Progenitor cell of endocrine pancreas (in vitro differentiated cells): ENCODE measurements around the gene PTPRM. TPM values are rescaled to one million over a fixed set of nuclear protein-coding genes. Genes with fewer than 3 reads are reported as not detected.

ENCODE experiments used
- DNase-seq: peaks from one replicate; pipeline ENCODE4 v3.0.0; 2021; ENCODE audit warnings: low spot score; ENCODE audit not compliant: unreplicated experiment
- H3K27ac Mint-ChIP-seq: 2 replicates; pipeline ENCODE4 v1.8.0; 2021; ENCODE audit warnings: mild to moderate bottlenecking, moderate library complexity, mixed read lengths
- H3K27me3 Mint-ChIP-seq: 2 replicates; pipeline ENCODE4 v1.8.0; 2021; ENCODE audit warnings: mixed read lengths
- H3K36me3 Mint-ChIP-seq: 2 replicates; pipeline ENCODE4 v1.8.0; 2022; ENCODE audit warnings: mixed read lengths; ENCODE audit not compliant: insufficient read depth
- H3K4me1 Mint-ChIP-seq: 2 replicates; pipeline ENCODE4 v1.8.0; 2021; ENCODE audit warnings: low read depth, mixed read lengths
- H3K4me3 Mint-ChIP-seq: 2 replicates; pipeline ENCODE4 v1.8.0; 2021; ENCODE audit warnings: low read depth, mild to moderate bottlenecking, moderate library complexity, mixed read lengths
- H3K9me3 Mint-ChIP-seq: 2 replicates; pipeline ENCODE4 v1.8.0; 2021; ENCODE audit warnings: low read depth, mixed read lengths
- CTCF ChIP-seq: fragments of 200-600 bp; sonication (generic); IDR thresholded peaks from one replicate; pipeline ENCODE4 v1.5.0; 2021; ENCODE audit warnings: antibody characterized with exemption, mild to moderate bottlenecking; ENCODE audit not compliant: unreplicated experiment
- total RNA-seq: library from RNA; stranded (reverse); gene quantifications from 2 replicates; pipeline ENCODE4 v1.2.1, GENCODE V29; 2021

The PTPRM gene
- total RNA-seq, 1 donor from 2014 or later, result 23.2 TPM

- no peak for TF ChIP-seq CTCF
- Mint-ChIP-seq H3K27ac (no peak overlapping the region), H3K4me3 (no peak overlapping the region), H3K27me3 (no peaks in the 10 kb centered on the region), H3K4me1 (peaks cover 2% of the 10 kb centered on the region), H3K9me3 (peaks cover 25% of the 10 kb centered on the region), H3K36me3 (peaks cover 8% of the 10 kb centered on the region)
- no peak for DNase-seq
These were observed 668.8 kb downstream of the PTPRM start for GRCh38 chr18:8235894-8236293.

- TF ChIP-seq CTCF, result no peak
- Mint-ChIP-seq H3K9me3 (peaks cover 26% of the 10 kb centered on the region), H3K27me3 (no peaks in the 10 kb centered on the region), H3K4me3 (no peak overlapping the region), H3K27ac (no peak overlapping the region), H3K36me3 (peaks cover 8% of the 10 kb centered on the region), H3K4me1 (peaks cover 2% of the 10 kb centered on the region)
- no peak for DNase-seq
These were observed 671.4 kb downstream of the PTPRM start for GRCh38 chr18:8238507-8238906.

GRCh38 chr18:8241731-8242130, 674.6 kb downstream of the PTPRM start:
- H3K36me3 Mint-ChIP-seq, result no peaks in the 10 kb centered on the region
- peaks cover 2% of the 10 kb centered on the region for H3K4me1 Mint-ChIP-seq
- no peak overlapping the region for H3K4me3 Mint-ChIP-seq
- no peak for DNase-seq
- H3K9me3 Mint-ChIP-seq, result peaks cover 10% of the 10 kb centered on the region
- H3K27me3 Mint-ChIP-seq, result no peaks in the 10 kb centered on the region
- H3K27ac Mint-ChIP-seq, result no peak overlapping the region
- no peak for TF ChIP-seq CTCF

- H3K27ac Mint-ChIP-seq, result no peak overlapping the region
- H3K36me3 Mint-ChIP-seq, result no peaks in the 10 kb centered on the region
- peaks cover 2% of the 10 kb centered on the region for H3K4me1 Mint-ChIP-seq
- DNase-seq, result no peak
- no peaks in the 10 kb centered on the region for H3K27me3 Mint-ChIP-seq
- peaks cover 10% of the 10 kb centered on the region for H3K9me3 Mint-ChIP-seq
- H3K4me3 Mint-ChIP-seq, result no peak overlapping the region
- TF ChIP-seq CTCF, result no peak
These were observed 675.1 kb downstream of the PTPRM start for GRCh38 chr18:8242151-8242696.

GRCh38 chr18:8247700-8248099, 680.6 kb downstream of the PTPRM start:
- Mint-ChIP-seq H3K27me3 (no peaks in the 10 kb centered on the region), H3K4me1 (no peaks in the 10 kb centered on the region), H3K27ac (no peak overlapping the region), H3K4me3 (no peak overlapping the region), H3K36me3 (no peaks in the 10 kb centered on the region), H3K9me3 (peaks cover 5% of the 10 kb centered on the region)
- TF ChIP-seq CTCF, result no peak
- DNase-seq, result no peak
